GM13976 (cell line): ENCODE data around the gene CTIF.

Experiments used
- DNase-seq: peaks from one replicate; pipeline ENCODE4 v3.0.0; 2012; ENCODE audit warnings: low spot score
- in situ Hi-C: fragments of 300-500 bp; cut with MboI; formaldehyde crosslinking; loops from one replicate; pipeline ENCODE4 v1.12.0; 2022; ENCODE audit warnings: low sequenced_read_pairs, mixed read lengths, inconsistent platforms; ENCODE audit not compliant: unreplicated experiment
- TF ChIP-seq, protein P1 (sequence below): IDR thresholded peaks from 2 replicates; pipeline ENCODE4 v1.5.1; 2012; ENCODE audit warnings: borderline replicate concordance, mild to moderate bottlenecking; ENCODE audit not compliant: insufficient read depth; ENCODE audit errors: extremely low read depth, missing control alignments, control extremely low read depth

CTIF gene

DNA sequence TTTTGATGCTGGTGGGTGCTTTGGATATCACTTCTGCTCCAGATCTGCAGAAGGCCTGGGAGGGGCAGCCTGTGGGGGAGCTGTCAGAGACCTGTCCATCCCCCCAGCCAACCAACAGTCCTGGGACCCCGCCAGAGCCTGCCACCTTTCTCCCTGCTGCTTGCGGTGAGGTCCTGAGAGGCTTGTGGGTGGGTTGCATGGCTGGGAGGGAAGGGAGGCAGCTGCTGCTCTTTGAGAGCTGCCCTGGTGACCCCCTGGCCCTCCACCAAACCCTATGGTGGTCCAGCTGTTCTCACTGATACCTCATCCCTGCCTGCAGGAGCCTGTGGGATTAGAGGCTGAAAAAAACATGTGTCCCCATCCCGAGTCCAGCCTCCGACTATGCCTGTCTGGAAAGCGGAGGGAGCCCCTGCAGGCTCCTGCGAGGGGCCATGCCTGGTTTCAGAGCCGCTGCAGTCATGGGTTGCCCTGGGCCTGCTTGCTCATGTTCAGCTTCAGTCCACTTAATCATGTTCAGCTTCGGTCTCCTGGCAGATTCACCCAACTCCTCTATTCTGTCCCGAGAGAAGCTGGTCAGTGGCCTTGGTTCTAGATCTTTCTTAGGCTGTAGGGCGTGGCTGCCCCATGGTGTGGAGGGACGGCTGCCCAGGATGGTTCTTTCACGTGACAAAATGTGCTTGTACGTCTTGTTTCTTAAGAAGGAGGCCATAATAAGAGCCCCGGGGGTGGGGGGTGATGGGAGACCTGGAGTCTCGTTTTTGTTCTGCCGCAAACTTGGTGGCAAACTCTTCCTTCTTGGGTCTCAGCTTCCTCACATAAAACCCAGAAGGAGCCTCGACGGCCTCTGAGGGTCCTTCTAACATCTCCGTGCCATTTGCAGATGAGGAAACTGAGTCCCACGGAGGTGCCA, 98.5 kb downstream of the CTIF start:
- in situ Hi-C loops, result no loop called here
- TF ChIP-seq, protein P1, sequence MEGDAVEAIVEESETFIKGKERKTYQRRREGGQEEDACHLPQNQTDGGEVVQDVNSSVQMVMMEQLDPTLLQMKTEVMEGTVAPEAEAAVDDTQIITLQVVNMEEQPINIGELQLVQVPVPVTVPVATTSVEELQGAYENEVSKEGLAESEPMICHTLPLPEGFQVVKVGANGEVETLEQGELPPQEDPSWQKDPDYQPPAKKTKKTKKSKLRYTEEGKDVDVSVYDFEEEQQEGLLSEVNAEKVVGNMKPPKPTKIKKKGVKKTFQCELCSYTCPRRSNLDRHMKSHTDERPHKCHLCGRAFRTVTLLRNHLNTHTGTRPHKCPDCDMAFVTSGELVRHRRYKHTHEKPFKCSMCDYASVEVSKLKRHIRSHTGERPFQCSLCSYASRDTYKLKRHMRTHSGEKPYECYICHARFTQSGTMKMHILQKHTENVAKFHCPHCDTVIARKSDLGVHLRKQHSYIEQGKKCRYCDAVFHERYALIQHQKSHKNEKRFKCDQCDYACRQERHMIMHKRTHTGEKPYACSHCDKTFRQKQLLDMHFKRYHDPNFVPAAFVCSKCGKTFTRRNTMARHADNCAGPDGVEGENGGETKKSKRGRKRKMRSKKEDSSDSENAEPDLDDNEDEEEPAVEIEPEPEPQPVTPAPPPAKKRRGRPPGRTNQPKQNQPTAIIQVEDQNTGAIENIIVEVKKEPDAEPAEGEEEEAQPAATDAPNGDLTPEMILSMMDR, result no peak
- DNase-seq, result no peak

- TF ChIP-seq, protein P1, result no peak
- no peak for DNase-seq
- in situ Hi-C loops, result no loop called here
Measured at GRCh38 chr18:48638451-48638850, 99.6 kb downstream of the CTIF start.

DNA sequence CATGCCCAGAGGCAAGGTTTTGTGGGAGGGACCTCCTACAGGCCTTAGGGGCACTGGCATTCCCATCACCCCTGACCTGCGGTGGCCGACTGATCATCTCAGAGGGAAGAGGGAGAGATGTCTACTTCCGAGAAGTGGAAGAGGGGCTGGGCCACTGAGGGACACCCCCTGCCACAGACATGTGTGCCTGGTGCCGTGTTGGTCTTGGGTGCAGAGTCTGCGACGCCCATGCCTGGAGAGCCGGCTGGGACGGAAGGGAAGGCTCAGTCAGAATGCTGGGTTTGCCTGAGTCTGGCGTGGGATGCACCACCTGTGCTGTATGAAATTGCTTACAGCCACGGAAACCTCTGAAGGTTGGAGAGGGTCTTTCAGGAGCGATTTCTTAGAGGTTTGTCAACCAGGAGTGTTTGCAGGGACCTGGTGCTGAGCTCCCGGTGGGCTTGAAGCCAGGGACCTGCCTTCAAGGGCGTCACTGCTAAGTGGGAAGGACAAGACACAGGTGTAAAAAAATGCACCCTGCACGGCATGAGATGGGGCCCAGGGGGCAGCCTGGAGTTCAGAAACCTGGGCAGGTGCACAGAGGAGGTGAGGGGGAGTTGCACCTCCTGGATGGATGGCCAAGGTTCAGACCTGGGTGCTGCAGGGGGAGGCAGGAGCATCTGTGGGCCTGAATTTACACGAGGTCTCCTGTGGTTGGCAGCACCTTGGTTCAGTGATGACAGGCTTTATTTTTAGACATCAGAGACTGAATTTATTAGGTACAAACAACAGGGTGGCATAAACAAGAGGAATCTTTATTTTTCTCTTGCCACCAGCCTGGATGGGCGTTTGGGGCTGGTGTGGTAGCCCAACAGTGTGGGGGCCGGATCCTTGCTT, 100.3 kb downstream of the CTIF start:
- in situ Hi-C loops, result no loop called here
- TF ChIP-seq, protein P1, result no peak
- no peak for DNase-seq

- in situ Hi-C loops, result no loop called here
- TF ChIP-seq, protein P1, result no peak
- peak; percentile 56 for DNase-seq
Measured at GRCh38 chr18:48639772-48640432, 101.1 kb downstream of the CTIF start.

GRCh38 chr18:48640566-48641270, 101.9 kb downstream of the CTIF start:
- no peak for DNase-seq
- in situ Hi-C loops, result no loop called here
- TF ChIP-seq, protein P1, result no peak
